K562 (cell line): ENCODE measurements around the gene NR6A1. TPM values are rescaled to one million over a fixed set of nuclear protein-coding genes. Genes with fewer than 3 reads are reported as not detected.

Source experiments
- CBFA2T3 ChIP-seq: fragments of 450-650 bp; IDR thresholded peaks from 2 replicates; pipeline ENCODE4 v1.6.1; 2017
- DACH1 ChIP-seq: fragments of 450-650 bp; IDR thresholded peaks from 2 replicates; pipeline ENCODE4 v1.6.1; 2018; ENCODE audit not compliant: partially characterized antibody
- ELF4 ChIP-seq: fragments of 450-650 bp; formaldehyde crosslinking; IDR thresholded peaks from 2 replicates; pipeline ENCODE4 v1.4.0; 2022; ENCODE audit warnings: missing genetic modification characterization
- FOXJ2 ChIP-seq: fragments of 200-800 bp; sonication (Bioruptor generic); IDR thresholded peaks from 2 replicates; pipeline ENCODE4 v1.6.1; 2016; ENCODE audit warnings: missing genetic modification characterization, missing compliant biosample characterization
- FOXJ3 ChIP-seq: sonication (generic); formaldehyde crosslinking; IDR thresholded peaks from 2 replicates; pipeline ENCODE4 v1.4.0; 2020; ENCODE audit warnings: mild to moderate bottlenecking, missing genetic modification reagents
- KLF13 ChIP-seq: fragments of 450-650 bp; IDR thresholded peaks from 2 replicates; pipeline ENCODE4 v1.6.1; 2016; ENCODE audit warnings: missing genetic modification characterization, low read depth, mild to moderate bottlenecking, missing compliant biosample characterization, moderate library complexity, borderline replicate concordance
- NR3C1 ChIP-seq: sonication (generic); formaldehyde crosslinking; IDR thresholded peaks from 2 replicates; pipeline ENCODE4 v1.8.1; 2022; ENCODE audit warnings: missing genetic modification reagents
- PBX2 ChIP-seq, 2 experiments: IDR thresholded peaks in 1 of 2; conservative IDR thresholded peaks in 1 of 2; 2 replicates each; pipeline ENCODE4 v1.6.1; 2016; ENCODE audit warnings: low read depth in 2 of 2, mild to moderate bottlenecking in 1 of 2, missing compliant biosample characterization in 1 of 2, missing genetic modification characterization in 1 of 2, moderate library complexity in 1 of 2
- ZNF384 ChIP-seq: IDR thresholded peaks from 2 replicates; pipeline ENCODE4 v1.6.1; 2012; ENCODE audit warnings: low read depth, low read length, improper control_type of control experiment
- polyA plus RNA-seq, 8 experiments: library from polyadenylated mRNA; depleted of rRNA in 4 of 8; stranded (reverse) in 5 of 8; unstranded in 3 of 8; fragments of >200 nt; fragmentation: Nextera tagmentation in 2 of 8; fragmentation: Illumina TruSeq in 1 of 8; extraction: Ambion mirVana in 2 of 8; extraction: Trizol in 1 of 8; gene quantifications; 2 replicates each; pipeline versions ENCODE4 v1.2.1 to v1.2.3, GENCODE V29; 2011 to 2014; ENCODE audit warnings: inconsistent platforms in 1 of 8, missing spikeins in 1 of 8
- total RNA-seq, 7 experiments: library from RNA; depleted of rRNA in 6 of 7; stranded (reverse); fragments of >200 nt in 6 of 7; fragmentation: Illumina TruSeq in 2 of 7; extraction: Trizol in 2 of 7; gene quantifications; 2 replicates each; pipeline versions ENCODE4 v1.2.1 to v1.2.3, GENCODE V29; 2011 to 2021; ENCODE audit warnings: low replicate concordance in 1 of 7

Gene NR6A1
- total and polyA plus RNA-seq, 9 of the 15 experiments (the other 6 are each of a cell fraction or from before 2014, with no cell fraction given): 9.7 to 55.4 (median 28.3) TPM

- no peak for TF ChIP-seq FOXJ3 (CRISPR knock-in tag)
- TF ChIP-seq FOXJ2 (tag): no peak
- no peak for TF ChIP-seq NR3C1 (CRISPR knock-in tag)
- no peak for TF ChIP-seq DACH1
- TF ChIP-seq PBX2 (CRISPR knock-in tag; IDR thresholded peaks at IDR 0.05; ENCODE audit: low read depth): no peak
- no peak for TF ChIP-seq PBX2 (tag; conservative IDR thresholded peaks at IDR 0.05; ENCODE audit: low read depth)
- no peak for TF ChIP-seq CBFA2T3
- TF ChIP-seq ELF4: no peak
- TF ChIP-seq KLF13: no peak
- peak; percentile 82 for TF ChIP-seq ZNF384
Measured at GRCh38 chr9:124747065-124747464, 24.0 kb downstream of the NR6A1 start (continued).
